ENCODE measurements around the gene CNST.
"Not testable (repeated sequence)": the region's sequence is repeated elsewhere in the genome, so short reads cannot be mapped to it uniquely, and the experiment has no call there.

The CNST gene

GRCh38 chr1:246632281-246633168, 66.3 kb downstream of the CNST start:
- H3K4me1 Mint-ChIP-seq (ENCODE audit: low read depth): no peaks in the 10 kb centered on the region
- no peak for DNase-seq (ENCODE audit: low spot score)

GRCh38 chr1:246634659-246635058, 68.4 kb downstream of the CNST start:
- not testable (repeated sequence) for H3K27ac Mint-ChIP-seq; H3K4me3 Mint-ChIP-seq; DNase-seq (ENCODE audit: low spot score); H3K4me1 Mint-ChIP-seq (ENCODE audit: low read depth); H3K9me3 Mint-ChIP-seq; H3K27me3 Mint-ChIP-seq (ENCODE audit: low read depth)
- peaks cover 20% of the 10 kb centered on the region for H3K36me3 Mint-ChIP-seq (ENCODE audit: low read depth)

More at GRCh38 chr1:246632281-246633168, 66.3 kb downstream of the CNST start:
- Mint-ChIP-seq H3K36me3 (ENCODE audit: low read depth) (peaks cover 22% of the 10 kb centered on the region), H3K9me3 (no peaks in the 10 kb centered on the region), H3K27ac (no peak overlapping the region), H3K4me3 (no peak overlapping the region), H3K27me3 (ENCODE audit: low read depth) (no peaks in the 10 kb centered on the region)

- H3K4me1 Mint-ChIP-seq (ENCODE audit: low read depth): peaks cover 2% of the 10 kb centered on the region
- H3K36me3 Mint-ChIP-seq (ENCODE audit: low read depth): peaks cover 24% of the 10 kb centered on the region
- no peak overlapping the region for H3K4me3 Mint-ChIP-seq
- H3K27ac Mint-ChIP-seq: no peak overlapping the region
- H3K9me3 Mint-ChIP-seq: peaks cover 4% of the 10 kb centered on the region
- no peak for DNase-seq (ENCODE audit: low spot score)
- H3K27me3 Mint-ChIP-seq (ENCODE audit: low read depth): no peaks in the 10 kb centered on the region
Measured at GRCh38 chr1:246638941-246639655, 72.8 kb downstream of the CNST start.

DNA sequence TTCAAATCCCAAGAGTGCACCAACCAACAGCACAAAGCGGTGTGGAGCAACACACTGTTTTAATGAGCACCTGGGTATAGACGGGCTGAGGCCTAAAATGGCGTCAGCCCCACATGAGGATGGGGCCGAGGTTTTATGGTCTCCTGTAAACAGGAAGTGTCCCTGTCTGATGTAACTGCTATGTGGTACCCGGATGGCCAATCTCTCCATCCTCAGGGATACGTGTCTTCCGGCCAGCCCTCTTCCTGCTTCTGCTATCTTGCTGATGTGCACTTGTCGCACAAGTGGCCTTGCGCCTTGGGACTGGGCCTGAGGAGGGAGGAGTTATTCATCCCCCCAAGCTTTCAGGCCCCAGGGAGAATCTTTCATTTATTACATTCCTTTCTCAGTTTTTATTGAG, 73.5 kb downstream of the CNST start:
- DNase-seq (ENCODE audit: low spot score): no peak
- peaks cover 2% of the 10 kb centered on the region for H3K4me1 Mint-ChIP-seq (ENCODE audit: low read depth)
- H3K4me3 Mint-ChIP-seq: no peak overlapping the region
- H3K9me3 Mint-ChIP-seq: peaks cover 4% of the 10 kb centered on the region
- no peaks in the 10 kb centered on the region for H3K27me3 Mint-ChIP-seq (ENCODE audit: low read depth)
- peaks cover 24% of the 10 kb centered on the region for H3K36me3 Mint-ChIP-seq (ENCODE audit: low read depth)
- peak overlapping the region; percentile 56 for H3K27ac Mint-ChIP-seq

DNA sequence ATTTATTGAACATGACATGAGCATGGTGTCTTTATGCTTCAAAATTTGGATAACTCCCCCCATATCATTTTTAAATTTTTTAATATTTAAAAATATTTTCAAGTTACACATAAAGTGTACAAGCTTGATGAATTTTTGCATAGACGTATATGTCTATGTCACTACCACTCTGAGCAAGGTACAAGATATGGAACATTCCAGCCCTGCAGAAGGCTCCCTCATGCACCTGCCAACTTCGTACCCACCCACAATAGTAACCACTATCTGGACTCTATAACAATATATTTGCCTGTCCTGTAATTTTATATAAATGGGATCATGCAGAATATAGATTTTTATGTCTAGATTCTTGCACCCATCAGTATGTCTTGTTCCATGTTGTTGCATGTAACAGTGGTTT, 74.5 kb downstream of the CNST start:
- DNase-seq (ENCODE audit: low spot score): no peak
- no peak overlapping the region for H3K4me3 Mint-ChIP-seq
- no peaks in the 10 kb centered on the region for H3K27me3 Mint-ChIP-seq (ENCODE audit: low read depth)
- no peak overlapping the region for H3K27ac Mint-ChIP-seq
- peaks cover 4% of the 10 kb centered on the region for H3K9me3 Mint-ChIP-seq
- H3K4me1 Mint-ChIP-seq (ENCODE audit: low read depth): peaks cover 2% of the 10 kb centered on the region
- peaks cover 25% of the 10 kb centered on the region for H3K36me3 Mint-ChIP-seq (ENCODE audit: low read depth)

DNA sequence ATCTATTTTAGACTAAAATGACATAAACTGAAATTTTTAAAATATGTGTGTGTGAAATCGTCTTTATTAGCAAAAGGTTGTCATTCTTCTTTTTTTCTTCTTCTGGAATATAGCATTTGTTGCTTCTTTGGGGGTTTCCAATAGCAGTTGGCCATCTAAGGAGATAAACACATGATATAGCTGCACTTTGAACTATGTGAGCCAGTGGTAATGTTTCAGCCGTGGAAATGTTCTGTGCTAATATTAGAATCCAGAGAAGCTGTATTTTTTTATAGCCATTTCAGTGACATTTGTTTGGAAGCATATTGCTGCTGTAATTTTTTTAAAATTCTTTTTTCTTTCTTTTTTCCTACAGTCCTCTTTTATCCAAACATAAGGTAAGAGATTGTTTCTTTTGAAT, 75.1 kb downstream of the CNST start:
- DNase-seq (ENCODE audit: low spot score): no peak
- H3K4me3 Mint-ChIP-seq: no peak overlapping the region
- no peak overlapping the region for H3K27ac Mint-ChIP-seq

GRCh38 chr1:246642719-246643118, 76.5 kb downstream of the CNST start:
- no peak overlapping the region for H3K4me3 Mint-ChIP-seq
- no peak for DNase-seq (ENCODE audit: low spot score)
- H3K9me3 Mint-ChIP-seq: peaks cover 4% of the 10 kb centered on the region
- H3K27me3 Mint-ChIP-seq (ENCODE audit: low read depth): no peaks in the 10 kb centered on the region
- H3K27ac Mint-ChIP-seq: no peak overlapping the region
- H3K36me3 Mint-ChIP-seq (ENCODE audit: low read depth): peaks cover 30% of the 10 kb centered on the region
- H3K4me1 Mint-ChIP-seq (ENCODE audit: low read depth): peaks cover 2% of the 10 kb centered on the region

More for the DNA sequence above, 75.1 kb downstream of the CNST start:
- Mint-ChIP-seq H3K27me3 (ENCODE audit: low read depth) (no peaks in the 10 kb centered on the region), H3K4me1 (ENCODE audit: low read depth) (peaks cover 2% of the 10 kb centered on the region), H3K36me3 (ENCODE audit: low read depth) (peaks cover 23% of the 10 kb centered on the region), H3K9me3 (peaks cover 4% of the 10 kb centered on the region)

- Mint-ChIP-seq H3K4me3 (no peak overlapping the region), H3K36me3 (ENCODE audit: low read depth) (peaks cover 39% of the 10 kb centered on the region), H3K27ac (no peak overlapping the region), H3K27me3 (ENCODE audit: low read depth) (no peaks in the 10 kb centered on the region), H3K4me1 (ENCODE audit: low read depth) (no peaks in the 10 kb centered on the region), H3K9me3 (peaks cover 4% of the 10 kb centered on the region)
- no peak for DNase-seq (ENCODE audit: low spot score)
Measured at GRCh38 chr1:246647113-246647512, 80.9 kb downstream of the CNST start.

DNA sequence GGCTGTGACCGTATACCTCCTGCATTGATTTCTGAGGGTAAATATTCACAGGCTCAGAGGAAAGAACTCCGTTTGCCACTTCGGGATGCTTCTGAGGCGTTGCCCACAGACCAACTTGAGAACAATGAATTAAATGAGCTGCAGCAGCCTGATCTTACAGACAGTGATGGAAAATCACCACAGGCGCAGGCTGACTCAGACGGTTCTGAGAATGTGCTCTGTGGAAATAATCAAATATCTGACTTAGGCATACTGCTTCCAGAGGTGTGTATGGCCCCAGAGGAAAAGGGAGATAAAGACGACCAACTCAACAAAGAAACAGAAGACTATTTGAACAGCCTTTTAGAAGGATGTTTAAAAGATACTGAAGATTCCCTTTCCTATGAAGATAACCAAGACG, 81.3 kb downstream of the CNST start:
- H3K27me3 Mint-ChIP-seq (ENCODE audit: low read depth): no peaks in the 10 kb centered on the region
- peaks cover 3% of the 10 kb centered on the region for H3K9me3 Mint-ChIP-seq
- H3K36me3 Mint-ChIP-seq (ENCODE audit: low read depth): peaks cover 38% of the 10 kb centered on the region
- no peak for DNase-seq (ENCODE audit: low spot score)
- no peaks in the 10 kb centered on the region for H3K4me1 Mint-ChIP-seq (ENCODE audit: low read depth)
- no peak overlapping the region for H3K27ac Mint-ChIP-seq
- no peak overlapping the region for H3K4me3 Mint-ChIP-seq

- Mint-ChIP-seq H3K9me3 (no peaks in the 10 kb centered on the region), H3K27me3 (ENCODE audit: low read depth) (no peaks in the 10 kb centered on the region), H3K36me3 (ENCODE audit: low read depth) (peaks cover 26% of the 10 kb centered on the region), H3K4me1 (ENCODE audit: low read depth) (no peaks in the 10 kb centered on the region), H3K4me3 (no peak overlapping the region), H3K27ac (no peak overlapping the region)
- DNase-seq (ENCODE audit: low spot score): no peak
Measured at GRCh38 chr1:246651012-246651695, 84.9 kb downstream of the CNST start.

GRCh38 chr1:246658567-246658966, 92.3 kb downstream of the CNST start:
- no peaks in the 10 kb centered on the region for H3K27me3 Mint-ChIP-seq (ENCODE audit: low read depth)
- no peaks in the 10 kb centered on the region for H3K4me1 Mint-ChIP-seq (ENCODE audit: low read depth)
- H3K36me3 Mint-ChIP-seq (ENCODE audit: low read depth): peaks cover 17% of the 10 kb centered on the region
- H3K27ac Mint-ChIP-seq: no peak overlapping the region
- no peak for DNase-seq (ENCODE audit: low spot score)
- H3K4me3 Mint-ChIP-seq: no peak overlapping the region
- H3K9me3 Mint-ChIP-seq: no peaks in the 10 kb centered on the region

- Mint-ChIP-seq H3K27me3 (ENCODE audit: low read depth) (no peaks in the 10 kb centered on the region), H3K4me3 (no peak overlapping the region), H3K36me3 (ENCODE audit: low read depth) (peaks cover 12% of the 10 kb centered on the region), H3K27ac (no peak overlapping the region), H3K9me3 (no peaks in the 10 kb centered on the region), H3K4me1 (ENCODE audit: low read depth) (no peaks in the 10 kb centered on the region)
- no peak for DNase-seq (ENCODE audit: low spot score)
Measured at GRCh38 chr1:246659594-246660140, 93.4 kb downstream of the CNST start.

- no peak overlapping the region for H3K4me3 Mint-ChIP-seq
- no peaks in the 10 kb centered on the region for H3K4me1 Mint-ChIP-seq (ENCODE audit: low read depth)
- no peaks in the 10 kb centered on the region for H3K27me3 Mint-ChIP-seq (ENCODE audit: low read depth)
- DNase-seq (ENCODE audit: low spot score): no peak
- no peak overlapping the region for H3K27ac Mint-ChIP-seq
- H3K36me3 Mint-ChIP-seq (ENCODE audit: low read depth): peaks cover 18% of the 10 kb centered on the region
- H3K9me3 Mint-ChIP-seq: no peaks in the 10 kb centered on the region
Measured at GRCh38 chr1:246661451-246661850, 95.2 kb downstream of the CNST start.

- H3K9me3 Mint-ChIP-seq: no peaks in the 10 kb centered on the region
- H3K36me3 Mint-ChIP-seq (ENCODE audit: low read depth): peaks cover 11% of the 10 kb centered on the region
- no peaks in the 10 kb centered on the region for H3K4me1 Mint-ChIP-seq (ENCODE audit: low read depth)
- no peak overlapping the region for H3K4me3 Mint-ChIP-seq
- no peaks in the 10 kb centered on the region for H3K27me3 Mint-ChIP-seq (ENCODE audit: low read depth)
- H3K27ac Mint-ChIP-seq: no peak overlapping the region
- no peak for DNase-seq (ENCODE audit: low spot score)
Measured at GRCh38 chr1:246667773-246668172, 101.5 kb downstream of the CNST start.
